Hematopoietic multipotent progenitor cell treated with erythropoietin and hydrocortisone succinate and interleukin-3 and kit ligand, for 4 days (in vitro differentiated cells): ENCODE results near the gene APOC3.

Experiments used
- DNase-seq: peaks from one replicate; pipeline ENCODE4 v3.0.0-alpha.2; 2015

APOC3 gene

DNA sequence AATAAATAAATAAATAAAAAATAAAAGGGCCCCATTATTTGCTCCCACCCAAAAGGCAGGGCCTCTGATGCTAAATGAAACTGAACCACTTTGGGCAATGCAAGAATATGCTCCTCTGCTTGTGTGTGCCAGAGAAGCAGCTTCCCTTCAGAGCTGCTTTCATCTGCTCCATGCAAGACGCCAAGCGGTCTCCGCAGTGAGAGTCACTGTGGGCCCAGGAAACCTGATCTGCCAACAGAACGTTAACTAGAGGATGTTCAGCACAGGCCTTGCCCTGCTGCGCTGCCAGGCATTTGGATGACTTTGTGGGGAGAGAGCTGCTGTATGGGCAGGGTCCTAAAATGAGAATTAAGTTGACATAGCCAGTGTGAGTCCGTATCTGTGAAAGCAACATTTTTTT, 51.4 kb downstream of the APOC3 start:
- DNase-seq = no peak

DNA sequence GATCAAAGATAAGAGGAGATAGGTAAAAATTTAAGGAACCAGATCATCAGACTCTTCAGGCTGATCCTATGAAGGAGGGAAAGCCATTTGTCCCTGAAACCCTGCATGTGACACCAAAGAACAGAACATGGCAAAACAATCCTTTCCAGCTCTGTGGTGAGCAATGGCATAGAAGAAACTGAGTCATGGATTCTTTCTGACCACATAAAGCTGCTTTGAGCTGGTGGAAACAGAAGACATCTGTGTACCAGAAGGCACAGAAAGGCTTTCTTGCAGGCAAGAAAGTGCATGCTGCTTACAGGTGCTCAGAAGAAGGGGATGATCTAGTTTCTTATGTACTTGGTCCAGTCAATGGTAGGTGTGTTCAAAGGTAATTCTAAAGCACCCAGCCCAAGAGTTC, 52.7 kb downstream of the APOC3 start:
- DNase-seq = no peak
